Colonic mucosa (tissue), 4 donors: ENCODE measurements around the gene FMNL3. TPM values are rescaled to one million over a fixed set of nuclear protein-coding genes. Genes with fewer than 3 reads are reported as not detected.

ENCODE experiments used
- DNase-seq: peaks from one replicate; pipeline ENCODE4 v3.0.0-alpha.2; 2020
- H3K27ac ChIP-seq: fragments of 200-600 bp; one replicate; pipeline ENCODE4 v1.8.0; 2021
- H3K27me3 ChIP-seq: fragments of 200-600 bp; one replicate; pipeline ENCODE4 v1.8.0; 2021
- H3K36me3 ChIP-seq: fragments of 200-600 bp; one replicate; pipeline ENCODE4 v1.8.0; 2021
- H3K4me1 ChIP-seq: fragments of 200-600 bp; one replicate; pipeline ENCODE4 v1.8.0; 2021; ENCODE audit warnings: mild to moderate bottlenecking
- H3K4me3 ChIP-seq: fragments of 200-600 bp; one replicate; pipeline ENCODE4 v1.8.0; 2021
- H3K9ac ChIP-seq, 2 donors: one replicate each; pipeline ENCODE4 v1.7.0; 2013; ENCODE audit warnings: control low read depth in 2 of 2, low read depth in 2 of 2, low read length in 2 of 2
- H3K9me3 ChIP-seq: fragments of 200-600 bp; one replicate; pipeline ENCODE4 v1.8.0; 2021
- CTCF ChIP-seq: fragments of 200-600 bp; IDR thresholded peaks from one replicate; pipeline ENCODE4 v1.8.0; 2022; ENCODE audit warnings: antibody characterized with exemption, mild to moderate bottlenecking
- intact Hi-C: fragments of 100-400 bp; cut with DNase I; formaldehyde crosslinking; loops from one replicate; pipeline ENCODE4 v1.14.1; 2022
- total RNA-seq, 2 donors: library from RNA; stranded (reverse); fragmentation: NEBNext Ultra II Directional in 1 of 2; extraction: Animal tissue kit (Norgen Biotek cat#: 25700) in 1 of 2; gene quantifications; one replicate each; pipeline ENCODE4 v1.2.1, GENCODE V29; 2021
- donor health status: healthy.
- donor health status: DM: no; HTN: no; CAD: no.
- donor health status: DM: no; HTN: no; CAD: no.

Gene FMNL3
- total RNA-seq, 2 donors from 2014 or later = 3.0 to 5.0 TPM

- H3K27me3 ChIP-seq = no peaks in the 10 kb centered on the region
- TF ChIP-seq CTCF = no peak
- DNase-seq = no peak
Observed at GRCh38 chr12:49635656-49636055, 71.5 kb downstream of the FMNL3 start.

GRCh38 chr12:49635036-49635435, 72.2 kb downstream of the FMNL3 start:
- no peak for DNase-seq
- intact Hi-C loops = no loop called here
- Histone ChIP-seq H3K9ac (no peak overlapping the region), H3K4me3 (no peak overlapping the region), H3K36me3 (no peaks in the 10 kb centered on the region), H3K27ac (no peak overlapping the region), H3K9me3 (no peaks in the 10 kb centered on the region), H3K27me3 (no peaks in the 10 kb centered on the region), H3K4me1 (no peaks in the 10 kb centered on the region)
- TF ChIP-seq CTCF = no peak

More at GRCh38 chr12:49635656-49636055, 71.5 kb downstream of the FMNL3 start:
- H3K4me1 ChIP-seq = no peaks in the 10 kb centered on the region
- intact Hi-C loops = no loop called here
- H3K9me3 ChIP-seq = no peaks in the 10 kb centered on the region
- no peak overlapping the region for H3K9ac ChIP-seq
- H3K36me3 ChIP-seq = no peaks in the 10 kb centered on the region
- no peak overlapping the region for H3K27ac ChIP-seq
- no peak overlapping the region for H3K4me3 ChIP-seq

GRCh38 chr12:49633703-49634345, 73.4 kb downstream of the FMNL3 start:
- intact Hi-C loops = no loop called here
- Histone ChIP-seq H3K27ac (no peak overlapping the region), H3K9me3 (no peaks in the 10 kb centered on the region), H3K4me1 (no peaks in the 10 kb centered on the region), H3K9ac (no peak overlapping the region), H3K27me3 (no peaks in the 10 kb centered on the region), H3K4me3 (no peak overlapping the region), H3K36me3 (no peaks in the 10 kb centered on the region)
- TF ChIP-seq CTCF = no peak
- no peak for DNase-seq

GRCh38 chr12:49632986-49633702, 74.1 kb downstream of the FMNL3 start:
- TF ChIP-seq CTCF = no peak
- H3K9ac ChIP-seq = no peak overlapping the region
- no peak overlapping the region for H3K27ac ChIP-seq
- DNase-seq = no peak
- H3K36me3 ChIP-seq = no peaks in the 10 kb centered on the region
- intact Hi-C loops = no loop called here
- H3K4me3 ChIP-seq = no peak overlapping the region
- H3K27me3 ChIP-seq = no peaks in the 10 kb centered on the region
- H3K9me3 ChIP-seq = no peaks in the 10 kb centered on the region
- no peaks in the 10 kb centered on the region for H3K4me1 ChIP-seq

- no peak overlapping the region for H3K27ac ChIP-seq
- no peaks in the 10 kb centered on the region for H3K9me3 ChIP-seq
- H3K36me3 ChIP-seq = no peaks in the 10 kb centered on the region
- no peak for DNase-seq
- no peaks in the 10 kb centered on the region for H3K4me1 ChIP-seq
- TF ChIP-seq CTCF = no peak
- no peaks in the 10 kb centered on the region for H3K27me3 ChIP-seq
- intact Hi-C loops = no loop called here
- no peak overlapping the region for H3K9ac ChIP-seq
- H3K4me3 ChIP-seq = no peak overlapping the region
Observed at GRCh38 chr12:49632401-49632800, 74.8 kb downstream of the FMNL3 start.
